ENCODE measurements around the gene DNAH6.

DNAH6 gene

DNA sequence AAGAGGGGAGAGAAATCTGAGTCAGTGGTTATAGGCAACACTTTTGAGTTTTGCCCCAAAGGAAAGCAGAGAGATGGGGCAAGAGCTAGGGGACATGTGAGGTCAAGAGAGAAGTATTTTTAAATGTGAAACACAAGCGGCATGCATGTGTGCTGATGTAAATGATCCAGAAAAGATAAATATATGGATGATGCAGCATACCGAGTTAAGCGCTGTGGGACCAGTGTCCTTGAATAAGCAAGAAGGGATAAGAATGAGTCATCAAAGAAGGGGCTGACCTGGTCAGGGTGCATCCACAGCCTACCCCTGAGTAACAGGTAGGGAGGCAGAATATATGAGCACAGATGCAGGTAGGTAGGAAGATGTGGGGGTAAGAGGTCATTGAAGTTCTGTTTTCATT lies 183.7 kb downstream of the DNAH6 start:
- no peak for DNase-seq

DNA sequence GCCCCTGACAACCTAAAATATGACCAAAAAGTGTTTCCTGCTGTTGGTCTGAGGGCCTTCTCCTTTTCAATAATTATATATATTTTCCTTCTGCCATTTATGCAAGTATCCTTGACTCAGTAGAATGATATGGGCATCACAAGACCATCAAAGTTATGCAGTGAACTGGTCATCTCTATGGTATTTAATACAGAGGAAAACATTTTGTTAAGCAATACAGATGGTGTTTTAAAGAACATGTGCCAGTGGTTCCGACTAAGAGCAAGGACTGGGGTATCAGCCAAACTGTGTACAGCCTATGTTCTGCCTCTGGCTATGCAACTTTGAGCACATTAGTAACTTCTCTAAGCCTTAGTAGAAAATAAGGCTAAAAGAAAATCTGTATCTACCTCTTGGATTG lies 185.6 kb downstream of the DNAH6 start:
- DNase-seq, result no peak

GRCh38 chr2:84702941-84703340 lies 186.6 kb downstream of the DNAH6 start:
- no peak for DNase-seq

GRCh38 chr2:84703831-84704230 lies 187.5 kb downstream of the DNAH6 start:
- no peak for DNase-seq

DNA sequence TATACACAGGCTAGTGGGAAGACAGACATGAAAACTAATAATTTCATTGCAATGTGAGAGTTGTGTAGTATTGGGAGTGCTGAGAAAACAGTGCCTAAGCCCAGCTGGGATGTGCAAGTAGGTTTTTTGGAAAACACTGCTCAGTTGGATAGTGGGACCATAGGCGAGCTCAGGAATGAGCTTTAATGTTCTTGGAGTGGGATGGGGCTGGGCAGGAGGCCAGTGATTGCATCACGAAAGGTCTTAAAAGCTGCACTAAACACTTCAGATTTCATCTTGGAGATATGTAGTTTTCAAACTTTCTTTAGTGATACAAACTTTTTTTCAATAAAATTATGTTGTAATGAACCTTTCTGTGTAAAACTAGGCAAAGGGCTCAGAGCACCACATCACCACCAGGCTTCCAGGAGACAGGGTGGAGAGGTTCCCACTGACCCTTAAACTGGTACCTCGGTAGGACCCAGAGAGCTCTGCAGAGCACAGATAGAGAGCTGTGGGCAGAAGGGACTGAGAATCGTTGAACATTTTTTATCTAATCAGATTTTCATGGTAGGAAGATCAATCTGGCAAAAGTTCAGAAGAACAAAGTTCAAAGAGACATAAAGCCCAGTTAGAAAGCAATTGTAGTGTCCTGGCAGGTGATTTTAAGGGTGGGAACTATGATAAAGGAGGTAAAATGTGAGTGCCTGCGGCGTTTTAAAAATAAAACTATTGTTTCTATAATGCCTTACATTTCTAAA lies 188.4 kb downstream of the DNAH6 start:
- DNase-seq, result no peak

- no peak for DNase-seq
Measured at GRCh38 chr2:84705858-84706257, 189.6 kb downstream of the DNAH6 start.

DNA sequence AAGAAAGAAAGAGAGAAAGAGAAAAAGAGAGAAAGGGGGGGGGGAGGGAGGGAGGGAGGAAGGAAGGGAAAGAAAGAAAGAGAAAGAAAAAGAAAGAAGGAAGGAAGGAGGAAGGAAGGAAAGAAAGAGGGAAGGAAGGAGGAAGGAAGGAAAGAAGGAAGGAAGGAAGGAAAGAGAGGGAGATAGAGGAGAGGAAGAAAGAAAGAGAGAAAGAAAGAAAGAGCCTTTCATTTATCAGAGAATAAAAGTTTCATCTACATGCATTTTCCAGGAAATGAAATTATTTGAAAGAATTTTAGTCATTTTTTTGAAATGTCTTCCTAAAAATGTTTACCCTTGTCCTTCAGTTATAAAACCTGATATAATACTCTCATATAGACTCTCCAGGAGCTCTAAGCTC lies 192.1 kb downstream of the DNAH6 start:
- no peak for DNase-seq

GRCh38 chr2:84711651-84712050 lies 195.4 kb downstream of the DNAH6 start:
- no peak for DNase-seq

DNA sequence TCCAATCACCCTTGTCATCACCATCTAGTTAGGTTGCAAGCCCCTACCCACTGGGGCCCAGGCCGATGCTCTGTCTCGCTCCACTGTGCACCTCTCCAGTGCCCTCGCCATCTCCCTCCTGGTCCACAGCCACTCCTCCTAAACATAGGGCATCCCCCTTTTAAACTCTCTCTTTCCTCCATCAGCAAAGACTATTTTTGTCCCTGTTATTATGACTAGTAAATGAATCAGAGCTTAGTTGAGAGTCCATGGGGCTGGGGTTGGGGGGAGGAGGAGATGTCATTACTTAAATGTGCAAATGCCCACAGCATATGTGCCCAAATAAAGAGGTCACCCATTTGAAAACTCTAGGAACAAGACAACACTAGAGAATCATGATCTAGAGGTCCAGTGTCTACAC lies 197.1 kb downstream of the DNAH6 start:
- DNase-seq, result no peak

- no peak for DNase-seq
Measured at GRCh38 chr2:84716564-84716963, 200.3 kb downstream of the DNAH6 start.

GRCh38 chr2:84717302-84717701 lies 201.0 kb downstream of the DNAH6 start:
- DNase-seq, result no peak

- DNase-seq, result no peak
Measured at GRCh38 chr2:84719434-84719833, 203.1 kb downstream of the DNAH6 start.

- no peak for DNase-seq
Measured at GRCh38 chr2:84723831-84724230, 207.5 kb downstream of the DNAH6 start.

DNA sequence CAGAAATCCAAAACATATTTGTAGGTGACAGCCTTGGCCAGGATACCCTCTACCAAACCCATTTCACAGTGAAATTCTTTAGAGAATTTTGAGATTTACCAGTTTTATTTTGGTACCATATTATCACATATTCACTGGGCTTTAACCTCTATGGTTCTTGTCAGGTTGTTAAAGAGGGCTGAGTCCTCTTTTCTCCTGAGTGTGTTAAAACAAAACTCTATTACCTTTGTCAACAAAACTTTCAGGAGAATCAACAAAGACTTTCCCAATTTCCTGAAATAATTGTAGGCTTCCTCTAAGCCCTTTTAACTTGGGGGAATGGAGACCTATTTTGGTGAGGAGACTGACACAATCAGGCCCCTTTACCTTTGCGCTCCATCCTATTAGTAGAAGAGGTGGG lies 209.4 kb downstream of the DNAH6 start:
- DNase-seq, result no peak

DNA sequence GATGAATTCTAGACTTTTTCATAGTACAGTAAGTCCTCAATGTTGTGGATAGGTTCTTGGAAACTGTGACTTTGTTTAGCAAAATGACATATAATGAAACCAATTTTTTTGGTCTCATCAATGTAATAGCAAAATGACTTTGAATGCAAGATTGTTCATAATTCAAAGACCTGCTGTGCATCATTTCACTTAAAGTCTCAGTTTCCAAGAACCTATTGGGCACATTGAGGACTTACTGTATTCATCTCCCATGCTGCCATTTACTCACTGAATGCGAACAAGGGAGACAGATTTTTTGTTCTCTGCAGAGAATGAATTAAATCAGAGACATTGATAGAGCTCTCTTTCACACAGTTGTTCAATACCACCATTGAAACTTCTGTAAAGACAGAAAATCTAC lies 211.0 kb downstream of the DNAH6 start:
- no peak for DNase-seq

GRCh38 chr2:84729224-84729623 lies 212.9 kb downstream of the DNAH6 start:
- no peak for DNase-seq

- DNase-seq, result no peak
Measured at GRCh38 chr2:84731185-84731584, 214.9 kb downstream of the DNAH6 start.

DNA sequence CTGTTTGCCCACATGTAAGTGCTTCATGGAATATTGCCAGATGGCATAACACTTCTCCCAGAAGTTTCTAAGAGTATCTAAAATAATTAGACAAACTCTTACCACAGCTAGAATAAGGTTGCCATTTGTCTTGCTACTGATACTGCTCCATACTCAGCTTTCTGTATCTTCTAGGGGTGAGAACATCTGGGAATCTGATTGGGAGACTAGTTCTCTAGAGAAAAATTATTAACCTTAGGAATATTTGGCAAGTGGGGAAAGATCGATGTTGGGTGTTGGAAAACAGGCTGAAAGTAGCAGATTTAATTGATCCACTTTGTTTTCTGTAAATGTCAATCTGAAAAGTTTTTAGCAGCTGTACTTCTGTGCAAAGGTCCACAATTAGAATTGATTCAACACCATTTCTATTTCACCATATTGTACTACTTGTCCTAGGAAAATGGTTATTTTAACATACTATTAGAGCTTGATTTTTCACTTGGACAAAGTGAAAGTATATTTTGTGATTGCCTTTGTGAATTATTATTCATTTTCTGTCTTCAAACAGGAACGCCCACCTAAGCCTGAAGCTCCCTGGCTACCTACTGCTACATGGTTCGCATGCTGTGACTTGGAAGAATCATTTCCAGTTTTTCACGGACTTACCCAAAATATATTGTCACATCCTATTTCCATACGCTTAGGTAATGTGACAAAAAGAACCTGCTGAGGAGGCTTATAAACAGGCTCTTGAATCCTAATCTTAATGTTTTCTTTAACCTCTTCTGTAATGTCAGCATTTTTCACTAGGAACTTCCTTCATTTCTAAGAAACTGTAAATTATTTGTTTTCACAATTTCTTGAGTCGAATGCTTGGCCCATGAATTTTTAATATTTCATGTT lies 216.8 kb downstream of the DNAH6 start:
- DNase-seq, result no peak

- no peak for DNase-seq
Measured at GRCh38 chr2:84735389-84735788, 219.1 kb downstream of the DNAH6 start.

DNA sequence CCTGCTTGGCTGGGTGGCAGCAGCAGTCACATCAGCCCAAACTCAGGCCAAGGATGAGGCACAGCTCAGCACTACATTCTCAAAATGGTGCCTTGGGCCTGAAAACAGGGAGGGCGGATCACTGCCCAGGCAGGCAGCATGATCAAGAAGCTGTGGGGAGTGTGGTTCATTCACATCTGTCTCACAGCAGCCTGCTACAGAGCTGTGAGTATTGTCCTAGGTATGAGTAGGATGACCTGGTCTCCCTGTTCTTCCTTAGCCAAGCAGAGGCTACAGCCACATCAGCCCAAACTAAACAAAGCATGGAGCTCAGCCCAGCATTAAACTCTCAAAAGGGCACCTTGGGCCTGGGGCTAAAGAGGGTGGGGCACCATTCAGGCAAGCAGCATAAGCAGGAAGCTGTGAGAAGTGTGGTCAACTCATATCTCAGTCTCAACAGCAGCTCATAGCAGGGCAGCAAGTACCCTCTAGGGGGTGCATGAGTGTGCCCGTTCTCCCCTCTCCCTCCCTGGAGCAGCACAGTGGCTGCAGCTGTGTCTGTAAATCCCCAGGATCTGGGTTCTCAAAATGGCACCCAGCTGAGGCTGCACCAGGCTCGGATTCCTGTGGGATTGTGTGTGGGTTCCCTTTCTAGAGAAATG lies 225.0 kb downstream of the DNAH6 start:
- DNase-seq, result no peak

- DNase-seq, result no peak
Measured at GRCh38 chr2:84748341-84748740, 232.0 kb downstream of the DNAH6 start.

DNA sequence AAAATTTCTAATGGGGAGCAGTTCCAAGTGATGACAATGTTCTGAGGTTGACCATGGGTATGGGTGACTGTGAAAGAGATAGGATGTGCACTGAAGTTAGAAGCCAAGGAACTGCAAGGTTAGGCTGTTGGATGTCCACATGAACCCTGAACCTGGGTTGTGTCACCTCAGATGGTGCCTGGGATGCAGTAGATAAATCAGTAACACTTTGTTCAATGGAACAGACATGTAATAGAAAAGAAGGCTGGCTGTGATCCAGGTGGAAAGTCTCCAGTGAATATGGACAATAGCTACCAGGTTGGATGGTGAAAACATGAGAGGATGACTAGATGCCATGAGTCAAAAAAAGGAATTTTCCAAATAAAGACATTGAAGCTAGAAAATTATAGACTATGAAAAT lies 233.1 kb downstream of the DNAH6 start:
- DNase-seq, result no peak

GRCh38 chr2:84755096-84755495 lies 238.8 kb downstream of the DNAH6 start:
- DNase-seq, result no peak

GRCh38 chr2:84757648-84758047 lies 241.3 kb downstream of the DNAH6 start:
- no peak for DNase-seq

Data from NCI-H1417 treated with DMSO at 0.1 percent for 48 hours (cell line).